ENCODE data around the gene POLE.

POLE gene

GRCh38 chr12:132673288-132674179, 13.6 kb downstream of the POLE start:
- no peak for DNase-seq

DNA sequence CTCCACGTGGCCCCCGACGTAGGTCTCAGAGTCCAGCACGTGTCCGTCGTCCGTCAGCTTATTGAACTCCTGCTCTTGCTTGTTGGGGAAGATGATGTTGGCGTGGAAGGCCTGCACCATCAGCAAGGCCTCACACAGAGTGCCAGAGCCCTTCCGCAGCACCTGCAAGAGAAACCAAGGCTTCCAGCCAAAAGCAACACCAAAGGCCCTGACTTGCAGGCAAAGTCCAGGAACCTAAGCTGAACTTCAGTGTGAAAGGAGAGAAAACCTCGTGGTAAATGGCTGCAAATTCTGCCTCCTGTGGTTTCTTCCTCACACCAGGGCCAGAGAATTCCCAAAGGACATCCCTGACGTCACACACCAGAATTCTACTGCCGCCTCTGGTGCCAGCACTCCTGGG, 14.5 kb downstream of the POLE start:
- DNase-seq, result no peak

DNA sequence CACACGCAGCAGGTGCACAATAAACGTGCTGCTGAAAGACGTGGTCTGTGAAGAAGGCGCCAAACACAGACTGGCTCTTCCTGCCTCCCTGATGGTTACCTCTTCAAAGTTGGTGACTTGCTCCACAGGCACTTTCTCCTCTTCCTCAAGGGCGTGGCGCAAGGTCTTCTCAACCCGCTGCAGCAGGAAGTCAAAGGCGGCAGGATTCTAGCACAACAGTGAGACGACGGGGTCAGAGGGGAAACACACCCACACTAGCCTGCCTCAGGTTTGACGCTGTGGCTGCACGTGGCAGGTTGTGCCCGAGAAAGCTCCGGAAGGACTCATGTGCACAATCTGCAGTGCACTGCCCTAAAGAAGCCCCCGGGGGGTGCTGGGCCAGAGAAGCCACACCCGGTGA, 15.0 kb downstream of the POLE start:
- DNase-seq, result no peak

DNA sequence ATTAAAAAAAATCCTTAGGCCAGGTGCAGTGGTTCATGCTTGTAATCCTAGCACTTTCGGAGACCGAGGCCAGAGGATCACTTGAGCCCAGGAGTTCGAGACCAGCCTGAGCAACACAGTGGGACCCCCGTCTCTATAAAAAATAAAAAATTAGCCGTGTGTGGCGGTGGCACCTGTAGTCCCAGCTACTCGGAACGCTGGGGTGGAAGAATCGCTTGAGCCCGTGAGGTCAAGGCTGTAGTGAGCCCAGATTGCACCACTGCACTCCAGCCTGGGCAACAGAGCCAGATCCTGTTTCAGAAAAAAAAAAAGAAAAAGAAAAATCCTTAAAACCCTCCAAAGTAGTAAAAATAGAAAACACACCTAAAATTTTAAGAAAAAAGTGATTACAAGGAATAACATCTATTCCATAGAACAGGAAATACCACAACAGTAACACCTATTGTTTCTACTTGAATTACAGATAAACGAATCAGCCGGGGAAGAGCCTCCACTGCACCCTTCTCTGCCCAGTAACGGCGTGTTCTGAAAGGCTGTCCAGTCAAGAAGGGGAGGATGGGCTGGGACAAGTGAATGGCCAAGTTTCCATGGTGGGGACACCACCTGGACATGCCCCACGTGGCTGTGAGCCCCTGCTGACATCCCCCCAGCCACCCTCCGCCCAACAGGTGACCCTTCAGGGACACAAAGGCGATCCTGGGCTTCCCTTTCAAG, 17.8 kb downstream of the POLE start:
- DNase-seq, result no peak

DNA sequence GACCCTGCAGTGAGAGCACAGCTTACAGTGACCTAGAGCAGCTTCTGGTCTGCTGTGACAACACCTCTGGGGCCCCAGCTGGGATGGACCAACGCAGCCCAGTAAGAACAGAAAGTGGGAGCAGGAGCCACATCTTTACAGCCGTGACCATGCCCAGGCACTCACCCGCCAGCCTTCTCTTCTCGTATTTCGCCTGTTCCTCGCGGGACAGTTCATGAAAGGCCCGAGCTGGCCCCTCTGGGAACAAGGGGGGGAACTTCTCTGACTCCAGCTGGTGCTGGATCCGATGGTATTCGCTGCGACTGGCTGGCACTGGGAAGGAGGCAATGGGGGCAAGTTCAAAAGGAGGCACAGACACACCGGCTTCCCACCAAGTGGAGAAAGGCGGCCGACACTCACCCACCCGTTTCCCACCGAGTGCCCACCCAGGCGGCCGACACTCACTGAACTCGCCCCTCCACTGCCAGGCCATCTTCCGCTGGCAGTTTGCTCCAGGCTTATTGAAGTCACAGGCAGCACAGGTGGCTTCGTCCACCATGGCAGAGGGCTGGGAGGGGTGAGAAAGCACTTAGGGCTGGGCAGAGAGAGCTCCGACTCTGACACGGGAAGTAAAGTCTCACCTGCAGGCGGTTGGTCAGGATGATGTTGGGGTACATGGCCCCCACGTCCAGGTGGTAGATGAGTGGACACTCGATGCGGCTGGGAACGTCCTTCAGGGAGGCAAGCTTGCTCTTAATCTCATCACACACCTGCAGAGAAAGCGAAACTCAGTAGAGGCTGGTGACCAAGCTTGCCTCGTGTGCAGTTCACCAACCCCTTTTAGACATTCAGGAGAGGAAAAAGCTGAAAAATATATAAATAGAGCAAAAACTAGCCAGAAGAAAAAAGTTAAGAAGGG, 18.7 kb downstream of the POLE start:
- no peak for DNase-seq

- DNase-seq, result no peak
Observed at GRCh38 chr12:132665794-132666193, 21.3 kb downstream of the POLE start.

- no peak for DNase-seq
Observed at GRCh38 chr12:132665149-132665491, 22.0 kb downstream of the POLE start.

- DNase-seq, result no peak
Observed at GRCh38 chr12:132664206-132665148, 22.7 kb downstream of the POLE start.

- DNase-seq, result no peak
Observed at GRCh38 chr12:132662901-132663755, 24.0 kb downstream of the POLE start.

GRCh38 chr12:132661972-132662371, 25.2 kb downstream of the POLE start:
- no peak for DNase-seq

GRCh38 chr12:132660996-132661395, 26.1 kb downstream of the POLE start:
- no peak for DNase-seq

GRCh38 chr12:132660052-132660451, 27.1 kb downstream of the POLE start:
- DNase-seq, result no peak

GRCh38 chr12:132659146-132659545, 28.0 kb downstream of the POLE start:
- no peak for DNase-seq

GRCh38 chr12:132658149-132658894, 28.8 kb downstream of the POLE start:
- no peak for DNase-seq

GRCh38 chr12:132657004-132657727, 30.0 kb downstream of the POLE start:
- no peak for DNase-seq

DNA sequence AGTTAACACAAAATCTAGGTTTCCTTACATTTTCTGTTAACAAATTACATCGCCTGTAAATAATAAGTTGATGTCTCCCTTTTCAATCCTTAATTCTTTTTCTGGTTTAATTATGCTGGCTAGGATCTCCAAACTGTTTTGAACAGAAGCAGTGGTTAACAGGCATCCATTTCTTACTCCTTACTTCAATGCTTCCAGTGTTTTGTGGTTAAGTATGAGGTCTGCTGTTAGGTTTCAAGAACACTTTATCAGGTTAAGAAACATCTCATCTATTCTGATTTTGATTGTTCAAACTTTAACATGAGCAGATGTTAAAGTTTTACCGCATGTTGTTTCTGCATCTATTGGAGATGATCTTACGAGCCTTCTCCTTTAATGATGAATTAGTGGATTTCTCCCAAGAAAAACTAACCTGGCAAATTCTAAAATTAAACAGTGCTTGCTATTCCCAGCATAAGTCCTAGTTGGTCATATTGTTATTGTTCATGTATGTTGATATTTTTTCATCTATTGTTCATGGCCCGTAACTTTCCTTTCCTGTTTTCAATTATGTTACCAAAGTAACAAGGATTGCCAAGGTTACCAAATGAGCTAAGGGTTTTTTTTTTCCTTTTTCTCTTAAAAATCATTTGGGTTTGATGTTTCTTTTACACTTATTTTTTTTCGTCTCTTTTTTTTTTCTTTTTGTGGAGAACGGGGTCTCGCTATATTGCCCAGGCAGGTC, 33.4 kb downstream of the POLE start:
- no peak for DNase-seq

- no peak for DNase-seq
Observed at GRCh38 chr12:132651444-132652100, 35.6 kb downstream of the POLE start.

GRCh38 chr12:132649226-132649945, 37.8 kb downstream of the POLE start:
- DNase-seq, result no peak
